GM23338 (cell line): ENCODE data around the gene PTPRH.
"Not testable (repeated sequence)": the region's sequence is repeated elsewhere in the genome, so short reads cannot be mapped to it uniquely, and the experiment has no call there.

Experiments
- CREB1 ChIP-seq: fragments of 250-450 bp; sonication (Bioruptor Pico); IDR thresholded peaks from 2 replicates; pipeline ENCODE4 v1.5.0; 2020; ENCODE audit warnings: low read depth, mild to moderate bottlenecking, moderate library complexity
- CTCF ChIP-seq, 2 experiments: fragments of 200-600 bp in 1 of 2; sonication (generic) in 1 of 2; conservative IDR thresholded peaks; 2 replicates each; pipeline versions ENCODE4 v1.5.1 to v1.6.1; 2016 to 2017; ENCODE audit warnings: antibody characterized with exemption in 2 of 2, low read depth in 2 of 2, mild to moderate bottlenecking in 2 of 2, moderate library complexity in 1 of 2
- EZH2 ChIP-seq: fragments of 200-600 bp; sonication (generic); IDR thresholded peaks from one replicate; pipeline ENCODE4 v1.8.0; 2017; ENCODE audit warnings: antibody characterized with exemption, mild to moderate bottlenecking, low read depth; ENCODE audit not compliant: unreplicated experiment
- POLR2AphosphoS5 ChIP-seq: IDR thresholded peaks from 2 replicates; pipeline ENCODE4 v1.6.1; 2016; ENCODE audit warnings: antibody characterized with exemption, low read depth
- REST ChIP-seq: IDR thresholded peaks from one replicate; pipeline ENCODE4 v1.6.1; 2018; ENCODE audit warnings: antibody characterized with exemption; ENCODE audit not compliant: unreplicated experiment

- not testable (repeated sequence) for TF ChIP-seq CTCF (conservative IDR thresholded peaks at IDR 0.05; ENCODE audit: low read depth in 2 of 2); CREB1 (CRISPR knock-in tag); EZH2; REST; POLR2AphosphoS5
Observed at GRCh38 chr19:55224679-55225414, 15.5 kb upstream of the PTPRH start.
